Sigmoid colon (tissue), 7 donors: Measurements from ENCODE around the gene SLC6A6. TPM values are rescaled to one million over a fixed set of nuclear protein-coding genes. Genes with fewer than 3 reads are reported as not detected.

Source experiments
- DNase-seq: peaks from one replicate; pipeline ENCODE4 v3.0.0-alpha.2; 2019
- H3K27ac ChIP-seq, 4 donors: fragments of 200-600 bp; sonication (generic); one replicate each; pipeline ENCODE4 v1.5.1; 2016 to 2019; ENCODE audit warnings: mild to moderate bottlenecking in 1 of 4
- H3K27me3 ChIP-seq, 3 donors: fragments of 200-600 bp; sonication (generic); one replicate each; pipeline ENCODE4 v1.5.1; 2019; ENCODE audit warnings: mild to moderate bottlenecking in 1 of 3
- H3K36me3 ChIP-seq, 4 donors: fragments of 200-600 bp; sonication (generic); one replicate each; pipeline ENCODE4 v1.5.1; 2016 to 2019
- H3K4me1 ChIP-seq, 4 donors: fragments of 200-600 bp; sonication (generic); one replicate each; pipeline ENCODE4 v1.5.1; 2017 to 2019
- H3K4me3 ChIP-seq, 4 donors: fragments of 200-600 bp; sonication (generic); one replicate each; pipeline ENCODE4 v1.5.1; 2017 to 2019; ENCODE audit warnings: mild to moderate bottlenecking in 2 of 4, moderate library complexity in 1 of 4
- H3K9me3 ChIP-seq, 4 donors: fragments of 200-600 bp in 3 of 4; sonication (generic) in 3 of 4; one replicate each; pipeline versions ENCODE4 v1.5.1 to v1.6.1; 2013 to 2019
- CTCF ChIP-seq, 4 experiments: fragments of 450-650 bp in 3 of 4; fragments of 200-600 bp in 1 of 4; IDR thresholded peaks; one replicate each; pipeline ENCODE4 v1.5.1; 2016 to 2019; ENCODE audit warnings: antibody characterized with exemption in 4 of 4, mild to moderate bottlenecking in 3 of 4, moderate library complexity in 2 of 4
- EP300 ChIP-seq, 4 donors: sonication (generic); formaldehyde crosslinking; IDR thresholded peaks; one replicate each; pipeline ENCODE4 v1.6.1; 2017; ENCODE audit warnings: antibody characterized with exemption in 4 of 4
- POLR2A ChIP-seq, 2 donors: fragments of 450-650 bp; IDR thresholded peaks; one replicate each; pipeline ENCODE4 v1.6.1; 2016; ENCODE audit warnings: antibody characterized with exemption in 2 of 2, mild to moderate bottlenecking in 2 of 2, moderate library complexity in 2 of 2
- POLR2AphosphoS5 ChIP-seq, 4 donors: sonication (generic); formaldehyde crosslinking; IDR thresholded peaks; one replicate each; pipeline ENCODE4 v1.6.1; 2017; ENCODE audit warnings: antibody characterized with exemption in 4 of 4
- WGBS, 2 donors: extraction: QIAGEN DNeasy Blood & Tissue Kit; methylation state at CpG; one replicate each; pipeline ENCODE4 v1.1.7; 2013; 5-methylcytosine and 5-hydroxymethylcytosine counted together
- intact Hi-C: fragments of 100-400 bp; cut with DNase I; formaldehyde crosslinking; loops from one replicate; pipeline ENCODE4 v1.15.1; 2023
- polyA plus RNA-seq, 3 donors: library from polyadenylated mRNA; stranded (reverse); fragments of 200-250 nt; gene quantifications; one replicate each; pipeline ENCODE4 v1.2.3, GENCODE V29; 2013
- total RNA-seq, 4 donors: library from RNA; depleted of rRNA; stranded (reverse); fragments of >200 nt; gene quantifications; one replicate each; pipeline ENCODE4 v1.1.0, GENCODE V29; 2016
- donor health status: healthy with polysubstance abuse.
- donor health status: Bipolar disorder and iron deficiency.
- donor health status: healthy.

Gene SLC6A6
- total and polyA plus RNA-seq, 7 donors, result 2.3 to 19.1 (median 8.4) TPM

GRCh38 chr3:14366915-14367823 lies 35.2 kb upstream of the SLC6A6 start:
- H3K27me3 ChIP-seq, result no peaks in the 10 kb centered on the region
- H3K4me1 ChIP-seq, result peaks cover 0 to 11% (median 3%) of the 10 kb centered on the region in 4 donors
- WGBS, 2 donors, result 78 to 79% methylated on average over 22 of the region's 22 CpGs
- no peak overlapping the region for H3K27ac ChIP-seq
- no peak overlapping the region for H3K4me3 ChIP-seq
- TF ChIP-seq CTCF (IDR thresholded peaks at IDR 0.05), result no peak
- intact Hi-C loops, result no loop called here
- no peaks in the 10 kb centered on the region for H3K36me3 ChIP-seq
- no peaks in the 10 kb centered on the region for H3K9me3 ChIP-seq
- no peak for DNase-seq

GRCh38 chr3:14368146-14368545 lies 34.3 kb upstream of the SLC6A6 start:
- Histone ChIP-seq H3K27me3 (no peaks in the 10 kb centered on the region), H3K4me1 (peaks cover 0 to 14% (median 3%) of the 10 kb centered on the region in 4 donors), H3K27ac (no peak overlapping the region), H3K4me3 (no peak overlapping the region), H3K9me3 (no peaks in the 10 kb centered on the region), H3K36me3 (no peaks in the 10 kb centered on the region)
- DNase-seq, result no peak
- intact Hi-C loops, result no loop called here
- 86 to 94% methylated on average over 10 of the region's 10 CpGs for WGBS, 2 donors
- TF ChIP-seq POLR2AphosphoS5 (IDR thresholded peaks at IDR 0.05) (no peak), POLR2A (IDR thresholded peaks at IDR 0.05) (no peak), EP300 (IDR thresholded peaks at IDR 0.05) (no peak), CTCF (IDR thresholded peaks at IDR 0.05) (no peak)

- WGBS, 2 donors, result 85 to 90% methylated on average over 2 of the region's 2 CpGs
- no peaks in the 10 kb centered on the region for H3K9me3 ChIP-seq
- peaks cover 0 to 14% (median 3%) of the 10 kb centered on the region in 4 donors for H3K4me1 ChIP-seq
- H3K27me3 ChIP-seq, result no peaks in the 10 kb centered on the region
- H3K27ac ChIP-seq, result no peak overlapping the region
- H3K36me3 ChIP-seq, result no peaks in the 10 kb centered on the region
- H3K4me3 ChIP-seq, result no peak overlapping the region
- intact Hi-C loops, result no loop called here
- DNase-seq, result no peak
- TF ChIP-seq POLR2A (IDR thresholded peaks at IDR 0.05) (no peak), POLR2AphosphoS5 (IDR thresholded peaks at IDR 0.05) (no peak), CTCF (IDR thresholded peaks at IDR 0.05) (no peak), EP300 (IDR thresholded peaks at IDR 0.05) (no peak)
Observed at GRCh38 chr3:14368885-14369284, 33.5 kb upstream of the SLC6A6 start.

- Histone ChIP-seq H3K27ac (no peak overlapping the region), H3K27me3 (no peaks in the 10 kb centered on the region), H3K4me3 (no peak overlapping the region), H3K9me3 (no peaks in the 10 kb centered on the region), H3K36me3 (no peaks in the 10 kb centered on the region), H3K4me1 (peaks cover 0 to 14% (median 3%) of the 10 kb centered on the region in 4 donors)
- intact Hi-C loops, result no loop called here
- no peak for DNase-seq
- WGBS, 2 donors, result 27 to 67% methylated on average over 15 of the region's 15 CpGs
- TF ChIP-seq EP300 (IDR thresholded peaks at IDR 0.05) (no peak), POLR2A (IDR thresholded peaks at IDR 0.05) (no peak), CTCF (IDR thresholded peaks at IDR 0.05) (no peak), POLR2AphosphoS5 (IDR thresholded peaks at IDR 0.05) (no peak)
Observed at GRCh38 chr3:14369675-14370669, 32.4 kb upstream of the SLC6A6 start.
